GM12878 (cell line): Measurements from ENCODE around the gene ZNF423. TPM values are rescaled to one million over a fixed set of nuclear protein-coding genes. Genes with fewer than 3 reads are reported as not detected.

Source experiments
- ATAC-seq: fragments of 200-7000 bp; cut with Tn5 transposase; 3 replicates; pipeline ENCODE4 v1.9.1; 2020; ENCODE audit warnings: mild to moderate bottlenecking, moderate library complexity
- BruUV-seq: library from RNA; stranded (reverse); fragments of 400-500 nt; replicated peaks from 2 replicates; lab custom pipeline; 2021; lab: Mats Ljungman, UMichigan
- CTCF ChIA-PET: fragments of 300-600 bp; sonication (Branson Sonifier 250); formaldehyde crosslinking; extraction: SDS; loops from one replicate; lab custom pipeline; 2021; ENCODE audit warnings: inconsistent platforms; lab: Yijun Ruan, JAX
- POLR2A ChIA-PET: fragments of 350-600 bp; formaldehyde crosslinking; extraction: SDS; loops from one replicate; lab custom pipeline; 2021; ENCODE audit warnings: inconsistent platforms; lab: Charles Lee
- RAD21 ChIA-PET: fragments of 300-600 bp; sonication (Branson Sonifier 250); formaldehyde crosslinking; loops from one replicate; lab custom pipeline; 2023; ENCODE audit warnings: antibody characterized with exemption; ENCODE audit not compliant: unreplicated experiment; lab: Charles Lee
- SMC1A ChIA-PET: fragments of 300-600 bp; sonication (Branson Sonifier 250); formaldehyde crosslinking; loops from one replicate; lab custom pipeline; 2023; ENCODE audit not compliant: unreplicated experiment, uncharacterized antibody; lab: Charles Lee
- DNase-seq: peaks from one replicate; pipeline ENCODE4 v3.0.0-alpha.2; 2011; ENCODE audit warnings: low read depth, low spot score
- FAIRE-seq: peaks from 3 replicates; lab custom pipeline; 2011; peaks lifted over from hg19 to GRCh38; lab: Jason Lieb, UNC
- H2AFZ ChIP-seq: 2 replicates; pipeline ENCODE4 v1.6.0; 2011; ENCODE audit warnings: low read depth, low read length, control low read depth; ENCODE audit not compliant: control insufficient read depth
- H3K27ac ChIP-seq: 2 replicates; pipeline ENCODE4 v1.5.1; 2011; ENCODE audit warnings: control low read depth; ENCODE audit not compliant: control insufficient read depth, insufficient read depth
- H3K27me3 ChIP-seq, 2 experiments: replicated peaks in 1 of 2; 2 replicates each; pipeline versions ENCODE4 v1.6.0 to v1.6.1; 2011; ENCODE audit warnings: low read length in 1 of 2; ENCODE audit not compliant: control insufficient read depth in 2 of 2, insufficient read depth in 2 of 2
- H3K36me3 ChIP-seq, 2 experiments: 2 replicates each; pipeline ENCODE4 v1.5.1; 2011; ENCODE audit warnings: low read length in 1 of 2; ENCODE audit not compliant: control insufficient read depth in 2 of 2, insufficient read depth in 2 of 2
- H3K4me1 ChIP-seq: 2 replicates; pipeline ENCODE4 v1.6.1; 2011; ENCODE audit warnings: mild to moderate bottlenecking, low read length, moderate library complexity, mixed read lengths; ENCODE audit not compliant: control insufficient read depth, insufficient read depth
- H3K4me2 ChIP-seq: 2 replicates; pipeline ENCODE4 v1.6.0; 2011; ENCODE audit warnings: control low read depth; ENCODE audit not compliant: control insufficient read depth, insufficient read depth
- H3K4me3 ChIP-seq: fragments of 200-600 bp; sonication (generic); 2 replicates; pipeline ENCODE4 v1.5.1; 2016
- H3K79me2 ChIP-seq: 2 replicates; pipeline ENCODE4 v1.6.0; 2011; ENCODE audit warnings: low read length; ENCODE audit not compliant: control insufficient read depth, insufficient read depth
- H3K9ac ChIP-seq: 2 replicates; pipeline ENCODE4 v1.8.0; 2011; ENCODE audit warnings: low read length, control low read depth, mixed read lengths; ENCODE audit not compliant: control insufficient read depth, insufficient read depth
- H3K9me3 ChIP-seq: replicated peaks from 3 replicates; pipeline ENCODE4 v1.5.1; 2011; ENCODE audit warnings: mild to moderate bottlenecking, low read length; ENCODE audit not compliant: control insufficient read depth, insufficient read depth
- H4K20me1 ChIP-seq: 2 replicates; pipeline ENCODE4 v1.6.0; 2011; ENCODE audit not compliant: control insufficient read depth, insufficient read depth
- BRCA1 ChIP-seq: IDR thresholded peaks from 2 replicates; pipeline ENCODE4 v1.6.1; 2011; ENCODE audit warnings: low read depth, low read length, improper control_type of control experiment
- CEBPB ChIP-seq, 2 experiments: fragments of 150-350 bp in 1 of 2; IDR thresholded peaks; 2 replicates each; pipeline ENCODE4 v1.6.1; 2012 to 2014; ENCODE audit warnings: low read depth in 2 of 2, low read length in 2 of 2, borderline replicate concordance in 1 of 2, inconsistent platforms in 1 of 2
- CEBPZ ChIP-seq: fragments of 150-350 bp; IDR thresholded peaks from 2 replicates; pipeline ENCODE4 v1.6.1; 2016; ENCODE audit warnings: low read depth, low read length
- CHD4 ChIP-seq: fragments of 200-600 bp; sonication (generic); IDR thresholded peaks from 2 replicates; pipeline ENCODE4 v1.6.1; 2016; ENCODE audit warnings: mild to moderate bottlenecking
- EZH2 ChIP-seq: IDR thresholded peaks from 2 replicates; pipeline ENCODE4 v1.6.1; 2012; ENCODE audit warnings: low read depth, mild to moderate bottlenecking, control low read depth, inconsistent platforms, low read length, borderline replicate concordance; ENCODE audit not compliant: control insufficient read depth
- FOXK2 ChIP-seq: fragments of 450-650 bp; IDR thresholded peaks from 2 replicates; pipeline ENCODE4 v1.6.1; 2017; ENCODE audit warnings: mild to moderate bottlenecking, moderate library complexity
- IRF3 ChIP-seq: fragments of 450-650 bp; IDR thresholded peaks from 2 replicates; pipeline ENCODE4 v1.6.1; 2014; ENCODE audit warnings: mild to moderate bottlenecking
- MEF2B ChIP-seq: fragments of 450-650 bp; IDR thresholded peaks from 2 replicates; pipeline ENCODE4 v1.6.1; 2018; ENCODE audit warnings: mild to moderate bottlenecking, moderate library complexity; ENCODE audit not compliant: partially characterized antibody, poor library complexity, severe bottlenecking
- MLLT1 ChIP-seq: fragments of 450-650 bp; IDR thresholded peaks from 2 replicates; pipeline ENCODE4 v1.6.1; 2016; ENCODE audit warnings: mild to moderate bottlenecking
- NKRF ChIP-seq: fragments of 450-650 bp; conservative IDR thresholded peaks from 2 replicates; pipeline ENCODE4 v1.6.1; 2017; ENCODE audit warnings: mild to moderate bottlenecking, moderate library complexity
- NR2C1 ChIP-seq: fragments of 450-650 bp; IDR thresholded peaks from 2 replicates; pipeline ENCODE4 v1.6.1; 2017; ENCODE audit warnings: antibody characterized with exemption, mild to moderate bottlenecking, moderate library complexity
- PAX8 ChIP-seq: fragments of 450-650 bp; IDR thresholded peaks from 2 replicates; pipeline ENCODE4 v1.6.1; 2017; ENCODE audit warnings: mild to moderate bottlenecking, moderate library complexity
- RUNX3 ChIP-seq: IDR thresholded peaks from 2 replicates; pipeline ENCODE4 v1.6.1; 2012; ENCODE audit warnings: low read length, inconsistent platforms
- SREBF1 ChIP-seq: IDR thresholded peaks from 2 replicates; pipeline ENCODE4 v1.6.1; 2012; ENCODE audit warnings: mild to moderate bottlenecking, low read length
- SRF ChIP-seq, 2 experiments: IDR thresholded peaks; 2 replicates each; pipeline ENCODE4 v1.6.1; 2011; ENCODE audit warnings: low read depth in 2 of 2, low read length in 2 of 2, mild to moderate bottlenecking in 1 of 2, moderate library complexity in 1 of 2
- STAT1 ChIP-seq: fragments of 450-650 bp; conservative IDR thresholded peaks from 2 replicates; pipeline ENCODE4 v1.6.1; 2014; ENCODE audit warnings: antibody characterized with exemption, mild to moderate bottlenecking
- ZNF207 ChIP-seq: fragments of 450-650 bp; IDR thresholded peaks from 2 replicates; pipeline ENCODE4 v1.6.1; 2014; ENCODE audit warnings: antibody characterized with exemption, mild to moderate bottlenecking, borderline replicate concordance
- ZNF274 ChIP-seq: IDR thresholded peaks from one replicate; pipeline ENCODE4 v1.8.0; 2011; ENCODE audit not compliant: insufficient read length, insufficient read depth
- WGBS: methylation state at CpG from one replicate; pipeline ENCODE4 v1.1.6; 2016; ENCODE audit warnings: low lambda C conversion rate; ENCODE audit not compliant: insufficient replicate concordance, insufficient coverage; ENCODE audit errors: missing lambda C conversion rate; 5-methylcytosine and 5-hydroxymethylcytosine counted together
- in situ Hi-C: fragments of 300-500 bp; cut with MboI; formaldehyde crosslinking; loops from 9 replicates; pipeline ENCODE4 v1.14.3; 2018; ENCODE audit warnings: mixed read lengths
- intact Hi-C: fragments of 100-400 bp; cut with micrococcal nuclease; formaldehyde crosslinking; loops from one replicate; pipeline ENCODE4 v1.14.2; 2022; ENCODE audit not compliant: unreplicated experiment
- polyA plus RNA-seq, 11 experiments: library from polyadenylated mRNA; depleted of rRNA in 4 of 11; unstranded in 6 of 11; stranded (reverse) in 5 of 11; fragments of >200 nt; fragmentation: Nextera tagmentation in 4 of 11; fragmentation: Illumina TruSeq in 1 of 11; extraction: Ambion mirVana in 4 of 11; extraction: Trizol in 1 of 11; gene quantifications; 1 replicate in 1 of 11; 2 replicates in 10 of 11; pipeline versions ENCODE4 v1.2.1 to v1.2.3, GENCODE V29; 2011 to 2016; ENCODE audit warnings: inconsistent platforms in 2 of 11, missing spikeins in 2 of 11, low read depth in 1 of 11
- total RNA-seq, 4 experiments: library from RNA; depleted of rRNA in 3 of 4; stranded (reverse); fragments of >200 nt in 3 of 4; fragmentation: Illumina TruSeq in 1 of 4; extraction: Trizol in 1 of 4; gene quantifications; 2 replicates each; pipeline versions ENCODE4 v1.2.1 to v1.2.3, GENCODE V29; 2013 to 2021

ZNF423 gene
- total and polyA plus RNA-seq, 10 of the 15 experiments (the other 5 are each of a cell fraction or from before 2014, with no cell fraction given): 0.03 to 0.64 (median 0.10) TPM

GRCh38 chr16:49528866-49529288 is 327.0 kb downstream of the ZNF423 start:
- TF ChIP-seq FOXK2 (no peak), BRCA1 (no peak), PAX8 (no peak), RUNX3 (no peak), CEBPZ (no peak), EZH2 (no peak), MEF2B (no peak), NR2C1 (no peak), IRF3 (no peak), STAT1 (no peak), CHD4 (no peak), NKRF (no peak), SRF (IDR thresholded peaks at IDR 0.05; ENCODE audit: low read depth in 2 of 2, low read length in 2 of 2) (no peak), SREBF1 (no peak), MLLT1 (no peak), ZNF207 (no peak), ZNF274 (no peak), CEBPB (IDR thresholded peaks at IDR 0.05; ENCODE audit: borderline replicate concordance in 1 of 2, low read depth in 2 of 2, low read length in 2 of 2) (no peak)
- TF ChIP-seq, all 136 proteins: peak for 0
- POLR2A ChIA-PET: no interaction called here
- Histone ChIP-seq H2AFZ (no peak overlapping the region), H3K4me1 (peaks cover 8% of the 10 kb centered on the region), H3K27me3 (no peaks in the 10 kb centered on the region; a peak in 1 of 4 replicates), H3K36me3 (no peaks in the 10 kb centered on the region), H3K27ac (no peak overlapping the region), H3K9ac (no peak overlapping the region), H3K4me3 (no peak overlapping the region), H3K79me2 (no peaks in the 10 kb centered on the region), H3K9me3 (no peaks in the 10 kb centered on the region), H3K4me2 (no peak overlapping the region), H4K20me1 (no peaks in the 10 kb centered on the region)
- ATAC-seq (no peak), DNase-seq (no peak), FAIRE-seq (no peak)
- intact Hi-C loops: no loop called here
- RAD21 ChIA-PET: no interaction called here
- CTCF ChIA-PET: interaction anchor here (0.9 to 1.1 kb wide), 2 partner anchors 8 to 12 kb away, joined by 3 to 4 read pairs; no protein-coding TSS in a partner anchor
- SMC1A ChIA-PET: no interaction called here
- in situ Hi-C loops: no loop called here
- no TSS peak for BruUV-seq
- WGBS: 57% methylated on average over 13 of the region's 13 CpGs
